ENCODE data around the gene SPTBN1.

SPTBN1 gene

GRCh38 chr2:54553775-54554174 is 97.6 kb downstream of the SPTBN1 start:
- DNase-seq (ENCODE audit: low read depth) = no peak

GRCh38 chr2:54555318-54555837 is 99.3 kb downstream of the SPTBN1 start:
- no peak for DNase-seq (ENCODE audit: low read depth)

DNA sequence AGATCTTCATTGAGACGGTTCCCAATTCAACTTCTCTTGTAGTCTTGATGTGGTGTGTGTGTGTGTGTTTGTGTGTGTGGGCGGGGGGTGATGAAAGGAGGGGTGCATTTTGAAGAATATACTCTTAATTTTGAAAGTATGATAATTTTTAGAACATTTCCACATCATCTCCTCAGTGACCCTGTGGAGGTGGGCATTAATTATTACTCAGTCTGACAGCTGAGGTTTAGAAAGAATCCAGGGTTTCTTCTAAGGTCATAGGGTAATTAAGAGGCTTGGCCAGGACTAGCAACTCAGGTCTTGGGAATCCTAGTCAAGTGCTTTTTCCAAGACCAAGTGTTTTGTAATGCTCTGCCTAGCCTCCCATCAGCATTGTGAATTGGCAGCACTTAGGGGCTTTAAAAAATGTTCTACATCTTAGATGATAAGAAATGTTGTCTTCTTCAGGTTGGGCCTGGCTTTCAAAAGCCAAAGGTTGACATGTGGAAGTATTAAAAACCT is 100.5 kb downstream of the SPTBN1 start:
- no peak for DNase-seq (ENCODE audit: low read depth)

DNA sequence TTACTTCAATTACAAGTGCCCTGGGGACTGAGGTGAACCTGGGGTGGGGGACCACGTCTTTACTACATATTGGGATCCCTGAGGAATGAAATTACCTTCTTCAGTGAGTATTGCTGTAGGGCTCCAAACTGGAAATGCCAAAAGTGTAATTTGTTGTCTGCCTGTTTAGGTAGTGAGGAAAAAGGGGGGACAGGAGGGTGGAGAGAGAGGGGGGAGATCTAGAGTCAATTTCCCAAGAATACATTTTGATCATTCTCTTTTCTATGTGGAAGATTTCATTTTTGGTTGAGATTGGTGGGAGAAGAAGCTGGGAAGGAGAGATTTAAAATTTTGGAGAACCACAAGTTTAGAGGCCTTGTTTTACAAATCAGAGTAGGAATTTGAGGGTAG is 101.1 kb downstream of the SPTBN1 start:
- DNase-seq (ENCODE audit: low read depth) = no peak

- DNase-seq (ENCODE audit: low read depth) = peak; percentile 61
Measured at GRCh38 chr2:54557601-54558187, 101.6 kb downstream of the SPTBN1 start.

DNA sequence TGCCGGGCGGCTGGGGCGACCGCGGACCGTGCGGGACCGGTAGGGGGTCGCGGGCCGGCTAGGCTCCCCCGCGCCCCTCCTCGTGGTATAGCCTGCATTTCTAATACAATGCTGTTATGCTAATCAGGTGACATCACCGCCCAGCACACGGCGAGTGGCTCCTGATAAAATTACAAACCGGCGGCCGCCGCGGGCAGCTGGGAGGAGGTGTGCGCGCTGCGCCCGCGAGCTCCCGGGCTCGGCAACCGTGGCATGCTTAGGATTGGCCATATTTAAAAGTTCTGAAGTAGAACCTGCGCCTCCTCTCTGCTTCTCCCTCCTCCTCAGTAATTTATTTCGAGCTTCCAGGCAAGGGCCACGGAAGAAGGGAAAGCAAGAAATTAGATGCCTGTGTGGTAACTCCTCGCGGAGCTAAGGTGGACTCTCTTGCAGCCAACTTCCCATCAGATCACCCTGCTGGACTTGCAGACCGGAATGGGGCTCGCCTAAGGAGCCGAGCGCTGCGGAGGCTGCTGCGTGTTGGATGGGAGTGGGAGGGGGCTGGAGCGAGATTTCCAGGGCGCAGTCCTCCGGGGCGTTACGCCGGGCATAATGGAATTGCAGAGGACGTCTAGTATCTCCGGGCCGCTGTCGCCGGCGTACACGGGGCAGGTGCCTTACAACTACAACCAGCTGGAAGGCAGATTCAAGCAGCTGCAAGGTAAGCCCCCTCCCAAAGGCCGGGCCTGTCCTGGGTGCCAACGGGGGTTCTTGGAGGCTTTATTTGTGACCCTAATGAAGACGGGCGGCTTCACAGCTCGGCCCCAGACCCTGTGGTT is 102.3 kb downstream of the SPTBN1 start:
- peak; percentile 55 for DNase-seq (ENCODE audit: low read depth)

GRCh38 chr2:54559006-54559445 is 102.9 kb downstream of the SPTBN1 start:
- DNase-seq (ENCODE audit: low read depth) = no peak

DNA sequence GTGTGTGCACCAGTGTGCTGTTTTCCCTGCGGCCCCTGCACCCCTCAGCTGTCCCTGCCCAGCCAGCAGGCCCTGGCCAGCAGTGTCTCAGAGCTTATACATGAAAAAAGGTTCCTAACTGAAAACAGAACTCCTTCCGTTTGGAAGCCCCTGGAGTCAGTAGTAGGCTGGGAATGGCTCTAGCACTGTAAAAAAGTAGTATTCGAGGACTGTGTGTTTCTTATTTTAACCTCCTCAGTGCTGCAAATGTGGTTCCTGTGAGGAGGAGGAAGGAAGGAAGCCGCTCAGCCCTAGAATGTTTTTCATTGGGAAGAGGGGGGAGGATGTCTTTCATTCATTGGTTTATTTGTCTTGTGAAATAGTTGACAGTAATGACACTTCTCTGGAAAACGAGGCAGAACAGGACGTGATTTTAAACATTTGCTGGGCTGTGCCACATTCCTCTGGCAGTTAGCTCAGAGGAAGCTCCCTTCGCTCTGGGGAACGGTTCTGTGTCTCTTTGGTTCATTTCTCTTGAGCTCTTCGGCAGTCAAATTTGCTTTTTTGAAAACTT is 103.5 kb downstream of the SPTBN1 start:
- DNase-seq (ENCODE audit: low read depth) = no peak

DNA sequence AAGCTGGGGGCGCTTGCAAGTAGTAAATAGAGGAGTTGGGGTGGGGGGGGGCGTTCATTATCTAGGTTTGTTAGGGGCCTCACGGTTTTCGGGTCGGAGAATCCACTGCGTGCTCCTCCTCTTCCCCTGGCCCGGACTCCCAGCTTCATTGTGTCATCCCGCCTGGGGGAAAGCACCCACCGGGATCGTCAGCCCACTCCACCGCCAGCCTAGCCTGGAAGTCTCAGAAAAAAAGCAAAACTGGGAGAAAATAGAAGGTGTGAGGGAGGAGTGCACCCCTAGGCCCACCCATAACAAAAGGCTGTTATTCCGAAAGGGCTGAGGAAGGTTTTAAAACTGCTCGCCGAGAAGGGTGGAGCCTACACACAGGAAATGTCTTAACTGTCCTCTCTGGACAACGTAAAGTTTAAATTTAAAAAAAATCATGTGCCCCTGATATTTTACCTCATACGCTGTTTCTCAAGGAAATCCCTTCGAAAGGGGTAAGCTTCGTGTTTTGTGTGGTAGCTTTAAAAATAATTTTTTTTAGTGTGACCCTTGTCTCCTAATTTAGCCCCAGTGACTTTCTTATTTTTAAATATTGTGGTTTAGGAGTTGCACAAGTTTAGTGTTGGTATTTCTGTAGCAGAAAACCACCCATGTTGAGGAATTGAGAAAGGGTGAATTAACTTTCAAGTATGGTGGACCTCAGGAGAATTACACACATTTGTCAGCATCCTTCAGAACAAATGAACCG is 104.2 kb downstream of the SPTBN1 start:
- DNase-seq (ENCODE audit: low read depth) = no peak

DNA sequence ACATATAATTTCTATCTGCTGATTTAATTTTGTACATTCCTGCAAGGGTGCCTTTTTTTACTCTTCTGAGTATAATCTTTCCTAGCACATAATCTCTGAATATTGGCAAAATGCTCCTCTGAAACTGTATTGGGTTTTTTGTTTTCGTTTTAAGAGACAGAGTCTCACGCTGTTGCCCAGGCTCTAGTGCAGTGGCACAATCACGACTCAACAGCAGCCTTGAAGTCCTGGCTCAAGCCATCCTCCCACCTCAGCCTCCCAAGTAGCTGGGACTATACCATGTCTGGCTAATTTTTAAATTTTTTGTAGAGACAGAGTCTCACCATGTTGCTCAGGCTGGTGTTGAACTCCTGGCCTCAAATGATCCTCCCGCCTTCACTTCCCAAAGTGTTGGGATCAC is 104.9 kb downstream of the SPTBN1 start:
- DNase-seq (ENCODE audit: low read depth) = no peak

DNA sequence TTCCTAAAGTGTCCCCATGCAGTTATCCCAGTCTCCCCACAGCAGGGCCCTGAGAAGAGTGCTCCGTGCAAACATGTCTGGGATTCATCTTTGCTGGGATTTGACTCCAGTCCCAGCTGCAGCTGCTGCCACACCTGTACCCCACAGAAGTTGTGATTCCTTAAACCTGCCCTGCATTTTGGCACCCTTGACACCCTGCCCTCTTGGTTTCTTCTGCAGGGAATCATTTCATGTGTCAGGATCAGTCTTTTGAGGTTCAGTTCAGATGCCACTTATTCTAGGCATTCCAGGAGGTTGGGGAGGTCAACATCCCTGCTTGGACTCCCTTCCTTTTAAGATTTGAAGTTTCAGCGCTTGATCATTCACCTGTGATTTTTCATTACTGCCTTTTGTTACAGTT is 108.3 kb downstream of the SPTBN1 start:
- no peak for DNase-seq (ENCODE audit: low read depth)

- DNase-seq (ENCODE audit: low read depth) = no peak
Measured at GRCh38 chr2:54565551-54565950, 109.4 kb downstream of the SPTBN1 start.

- no peak for DNase-seq (ENCODE audit: low read depth)
Measured at GRCh38 chr2:54566896-54567295, 110.8 kb downstream of the SPTBN1 start.

DNA sequence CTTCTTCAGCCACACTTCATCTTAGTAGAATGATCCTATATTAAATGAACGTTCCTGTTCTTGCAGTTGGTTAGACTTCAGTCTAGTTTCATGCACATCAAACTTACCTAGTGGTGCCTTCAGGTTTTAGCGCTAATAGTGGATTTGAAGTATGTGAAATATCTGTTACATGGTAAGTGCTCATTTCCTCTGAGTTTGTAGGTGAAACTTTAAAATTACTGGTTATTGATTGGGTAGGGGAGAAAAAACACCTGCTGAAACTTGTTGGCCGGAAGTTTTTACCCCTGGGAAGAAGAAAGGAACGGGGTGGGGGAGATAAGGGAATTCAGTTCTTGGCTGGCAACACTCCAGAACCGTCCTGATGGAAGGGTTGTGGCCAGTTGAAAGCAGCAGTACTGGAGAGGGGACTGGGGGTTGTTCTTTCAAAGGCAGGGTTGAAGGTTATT is 112.8 kb downstream of the SPTBN1 start:
- DNase-seq (ENCODE audit: low read depth) = no peak

- DNase-seq (ENCODE audit: low read depth) = no peak
Measured at GRCh38 chr2:54569745-54570301, 113.7 kb downstream of the SPTBN1 start.

- no peak for DNase-seq (ENCODE audit: low read depth)
Measured at GRCh38 chr2:54570321-54570855, 114.3 kb downstream of the SPTBN1 start.

GRCh38 chr2:54570925-54571694 is 115.0 kb downstream of the SPTBN1 start:
- peak; percentile 70 for DNase-seq (ENCODE audit: low read depth)

DNA sequence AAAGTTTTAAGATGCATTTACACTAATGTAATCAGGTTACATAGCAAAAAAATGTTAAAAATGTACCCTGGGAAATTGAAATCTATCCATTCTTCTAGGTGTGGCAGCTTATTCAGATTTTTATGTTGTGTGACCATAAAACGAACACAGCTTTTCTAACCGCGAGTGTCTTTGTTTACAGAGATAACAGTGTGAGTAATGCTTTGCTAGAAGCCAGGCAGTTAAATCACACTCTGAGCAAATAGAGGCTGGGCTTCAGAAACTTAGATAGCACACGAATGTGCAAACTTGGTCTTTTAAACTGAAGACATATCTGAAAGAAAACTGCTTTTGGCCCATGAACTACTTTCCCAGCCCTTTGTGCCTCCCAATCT is 116.1 kb downstream of the SPTBN1 start:
- no peak for DNase-seq (ENCODE audit: low read depth)

DNA sequence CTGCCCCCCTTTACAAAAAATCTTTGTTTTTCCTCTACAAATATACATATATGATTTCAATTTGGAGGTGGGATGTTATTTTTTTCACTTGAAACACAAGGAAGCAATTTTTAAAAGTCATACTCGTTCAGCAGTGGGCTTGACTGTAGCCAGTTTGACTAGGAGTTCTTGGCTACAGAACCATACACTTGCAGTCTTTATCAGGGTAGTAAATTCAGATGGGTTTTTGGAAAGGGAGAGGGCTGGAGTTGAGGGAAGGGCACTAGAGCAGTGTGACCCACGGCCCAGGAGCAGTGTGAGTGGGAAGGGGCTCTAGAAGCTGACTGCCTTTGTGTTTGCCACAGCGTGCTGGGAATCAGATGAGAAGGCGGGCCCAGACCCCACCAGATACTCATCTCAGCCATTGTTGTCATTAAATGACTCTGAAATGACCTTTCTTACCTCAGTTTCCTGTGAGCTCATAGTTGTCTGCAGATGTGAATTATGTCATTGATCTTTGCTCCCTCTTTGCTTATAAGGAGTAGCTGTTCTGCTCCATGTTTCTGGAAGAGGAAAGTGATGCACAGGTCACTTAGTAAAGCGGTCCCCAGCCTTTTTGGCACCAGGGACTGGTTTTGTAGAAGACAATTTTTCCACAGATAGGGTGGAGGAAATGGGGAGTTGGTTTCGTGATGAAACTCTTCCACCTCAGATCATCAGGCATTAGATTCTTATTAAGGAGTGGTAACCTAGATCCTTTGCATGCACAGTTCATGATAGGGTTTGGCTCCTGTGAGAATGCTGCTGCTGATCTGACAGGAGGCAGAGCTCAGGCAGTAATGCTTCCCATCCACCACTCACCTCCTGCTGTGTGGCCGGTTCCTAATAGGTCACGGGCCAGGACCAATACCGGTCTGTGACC is 116.8 kb downstream of the SPTBN1 start:
- DNase-seq (ENCODE audit: low read depth) = no peak

DNA sequence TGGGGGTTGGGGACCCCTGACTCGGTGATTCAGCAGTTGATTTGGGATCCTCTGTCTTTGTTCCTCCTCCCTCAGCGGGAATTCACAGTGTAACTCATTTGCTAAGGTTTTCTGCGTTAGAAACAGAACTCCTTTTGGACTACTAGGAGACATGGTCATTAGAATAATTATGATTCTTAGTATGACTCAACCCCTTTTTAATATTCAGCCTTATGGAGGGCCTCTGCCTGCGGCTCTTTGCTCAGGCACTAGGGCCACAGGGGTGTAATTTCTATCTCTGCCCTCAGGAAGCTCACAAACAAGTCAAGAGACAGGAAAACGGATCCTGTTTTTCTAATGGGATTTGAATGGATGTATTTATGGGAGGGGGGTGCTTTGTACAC is 117.4 kb downstream of the SPTBN1 start:
- DNase-seq (ENCODE audit: low read depth) = no peak
